GM18498 (cell line): Measurements from ENCODE around the gene PRKN.
"Not testable (repeated sequence)": the region's sequence is repeated elsewhere in the genome, so short reads cannot be mapped to it uniquely, and the experiment has no call there.

ENCODE experiments used
- ATAC-seq: cut with Tn5 transposase; IDR thresholded peaks from one replicate; pipeline ENCODE4 v1.9.1; 2021; ENCODE audit warnings: mild to moderate bottlenecking, moderate library complexity; ENCODE audit not compliant: unreplicated experiment

The PRKN gene

GRCh38 chr6:161354276-161354840, 1373.2 kb downstream of the PRKN start:
- ATAC-seq, result no peak

GRCh38 chr6:161353208-161353613, 1374.4 kb downstream of the PRKN start:
- ATAC-seq, result no peak

GRCh38 chr6:161351858-161352257, 1375.7 kb downstream of the PRKN start:
- no peak for ATAC-seq

- no peak for ATAC-seq
Observed at GRCh38 chr6:161349886-161350285, 1377.7 kb downstream of the PRKN start.

- ATAC-seq, result no peak
Observed at GRCh38 chr6:161348628-161348994, 1379.0 kb downstream of the PRKN start.

GRCh38 chr6:161347988-161348627, 1379.5 kb downstream of the PRKN start:
- no peak for ATAC-seq

- ATAC-seq, result no peak
Observed at GRCh38 chr6:161347125-161347524, 1380.4 kb downstream of the PRKN start.

- ATAC-seq, result no peak
Observed at GRCh38 chr6:161346717-161347116, 1380.8 kb downstream of the PRKN start.

GRCh38 chr6:161344626-161345025, 1382.9 kb downstream of the PRKN start:
- no peak for ATAC-seq

- ATAC-seq, result no peak
Observed at GRCh38 chr6:161342039-161342438, 1385.5 kb downstream of the PRKN start.

GRCh38 chr6:161341638-161342037, 1385.9 kb downstream of the PRKN start:
- no peak for ATAC-seq

- ATAC-seq, result no peak
Observed at GRCh38 chr6:161338015-161338414, 1389.6 kb downstream of the PRKN start.

GRCh38 chr6:161336479-161336878, 1391.1 kb downstream of the PRKN start:
- ATAC-seq, result no peak

- ATAC-seq, result no peak
Observed at GRCh38 chr6:161333410-161333809, 1394.2 kb downstream of the PRKN start.

GRCh38 chr6:161331402-161332081, 1396.0 kb downstream of the PRKN start:
- ATAC-seq, result not testable (repeated sequence)

GRCh38 chr6:161327360-161327953, 1400.1 kb downstream of the PRKN start:
- ATAC-seq, result no peak

GRCh38 chr6:161319231-161319630, 1408.3 kb downstream of the PRKN start:
- ATAC-seq, result no peak

- ATAC-seq, result no peak
Observed at GRCh38 chr6:161318456-161318855, 1409.1 kb downstream of the PRKN start.

- no peak for ATAC-seq
Observed at GRCh38 chr6:161316531-161316930, 1411.0 kb downstream of the PRKN start.

GRCh38 chr6:161315246-161315917, 1412.2 kb downstream of the PRKN start:
- ATAC-seq, result not testable (repeated sequence)

- ATAC-seq, result not testable (repeated sequence)
Observed at GRCh38 chr6:161314541-161315245, 1412.9 kb downstream of the PRKN start.
